HEK293 (cell line): ENCODE results near the gene KDM4B.

Experiments used
- CTCF ChIP-seq: fragments of 450-650 bp; formaldehyde crosslinking; IDR thresholded peaks from 2 replicates; pipeline ENCODE4 v1.5.1; 2016; ENCODE audit warnings: missing biosample characterization, missing genetic modification characterization
- MZF1 ChIP-seq: fragments of 450-650 bp; formaldehyde crosslinking; IDR thresholded peaks from 2 replicates; pipeline ENCODE4 v1.5.1; 2017; ENCODE audit warnings: missing biosample characterization, missing genetic modification characterization, borderline replicate concordance
- ZBTB17 ChIP-seq: fragments of 450-650 bp; formaldehyde crosslinking; IDR thresholded peaks from 2 replicates; pipeline ENCODE4 v1.5.1; 2016; ENCODE audit warnings: missing biosample characterization, missing genetic modification characterization
- ZBTB48 ChIP-seq: fragments of 450-650 bp; formaldehyde crosslinking; IDR thresholded peaks from 2 replicates; pipeline ENCODE4 v1.5.1; 2016; ENCODE audit warnings: missing biosample characterization, missing genetic modification characterization
- ZNF274 ChIP-seq, 2 experiments: fragments of 200-500 bp in 1 of 2; fragments of 450-650 bp in 1 of 2; sonication (Bioruptor generic) in 1 of 2; formaldehyde crosslinking in 1 of 2; IDR thresholded peaks; 2 replicates each; pipeline versions ENCODE4 v1.5.1 to v1.6.1; 2014 to 2016; ENCODE audit warnings: borderline replicate concordance in 1 of 2, inconsistent platforms in 1 of 2, low read length in 1 of 2, missing biosample characterization in 1 of 2, missing genetic modification characterization in 1 of 2
- ZNF488 ChIP-seq: fragments of 450-650 bp; formaldehyde crosslinking; IDR thresholded peaks from 2 replicates; pipeline ENCODE4 v1.5.1; 2016; ENCODE audit warnings: missing biosample characterization, missing genetic modification characterization
- ZNF529 ChIP-seq: fragments of 450-650 bp; formaldehyde crosslinking; IDR thresholded peaks from 2 replicates; pipeline ENCODE4 v1.5.1; 2017; ENCODE audit warnings: missing genetic modification characterization, missing biosample characterization; ENCODE audit not compliant: insufficient replicate concordance
- ZNF555 ChIP-seq: fragments of 450-650 bp; formaldehyde crosslinking; conservative IDR thresholded peaks from 2 replicates; pipeline ENCODE4 v1.5.1; 2017; ENCODE audit warnings: missing biosample characterization, mild to moderate bottlenecking, missing genetic modification characterization, inconsistent platforms
- ZNF747 ChIP-seq: fragments of 450-650 bp; formaldehyde crosslinking; IDR thresholded peaks from 2 replicates; pipeline ENCODE4 v1.5.1; 2016; ENCODE audit warnings: missing biosample characterization, missing genetic modification characterization
- ZNF785 ChIP-seq: fragments of 450-650 bp; formaldehyde crosslinking; IDR thresholded peaks from 2 replicates; pipeline ENCODE4 v1.5.1; 2016; ENCODE audit warnings: missing biosample characterization, missing genetic modification characterization

- no peak for TF ChIP-seq MZF1 (tag by site-specific recombination)
- TF ChIP-seq ZNF488 (tag by site-specific recombination) = no peak
- TF ChIP-seq ZBTB48 (tag by site-specific recombination) = no peak
- no peak for TF ChIP-seq ZNF747 (tag by site-specific recombination)
- TF ChIP-seq ZNF274 (IDR thresholded peaks at IDR 0.05; ENCODE audit: low read length) = no peak
- TF ChIP-seq ZNF274 (tag by site-specific recombination; IDR thresholded peaks at IDR 0.05; ENCODE audit: borderline replicate concordance) = no peak
- TF ChIP-seq ZBTB17 (tag by site-specific recombination) = no peak
- TF ChIP-seq CTCF (tag by site-specific recombination) = no peak
- TF ChIP-seq ZNF785 (tag by site-specific recombination) = no peak
- no peak for TF ChIP-seq ZNF529
- TF ChIP-seq ZNF555 (tag by site-specific recombination) = no peak
These were observed 12.7 kb downstream of the KDM4B start for GRCh38 chr19:4981681-4981958.
